ENCODE results near the gene VEGFA. TPM values are rescaled to one million over a fixed set of nuclear protein-coding genes. Genes with fewer than 3 reads are reported as not detected.

The VEGFA gene
- total RNA-seq, 2 donors from 2014 or later, result 113 to 216 TPM

- Histone ChIP-seq H3K4me3 (no peak overlapping the region), H3K4me1 (no peaks in the 10 kb centered on the region), H3K27me3 (no peaks in the 10 kb centered on the region), H3K9ac (ENCODE audit: low read depth in 2 of 2, low read length in 2 of 2) (no peak overlapping the region), H3K9me3 (no peaks in the 10 kb centered on the region), H3K36me3 (peaks cover 18% of the 10 kb centered on the region), H3K27ac (no peak overlapping the region)
- TF ChIP-seq CTCF (IDR thresholded peaks at IDR 0.05), result no peak
- intact Hi-C loops (cut with DNase I), result no loop called here
- no peak for DNase-seq
These were observed 14.2 kb downstream of the VEGFA start for GRCh38 chr6:43784049-43784855.

- no peak for DNase-seq
- Histone ChIP-seq H3K9ac (ENCODE audit: low read depth in 2 of 2, low read length in 2 of 2) (no peak overlapping the region), H3K36me3 (peaks cover 11% of the 10 kb centered on the region), H3K4me1 (no peaks in the 10 kb centered on the region), H3K27me3 (no peaks in the 10 kb centered on the region), H3K27ac (no peak overlapping the region), H3K4me3 (no peak overlapping the region), H3K9me3 (no peaks in the 10 kb centered on the region)
- intact Hi-C loops (cut with DNase I), result no loop called here
- no peak for TF ChIP-seq CTCF (IDR thresholded peaks at IDR 0.05)
These were observed 15.3 kb downstream of the VEGFA start for GRCh38 chr6:43785220-43785752.

DNA sequence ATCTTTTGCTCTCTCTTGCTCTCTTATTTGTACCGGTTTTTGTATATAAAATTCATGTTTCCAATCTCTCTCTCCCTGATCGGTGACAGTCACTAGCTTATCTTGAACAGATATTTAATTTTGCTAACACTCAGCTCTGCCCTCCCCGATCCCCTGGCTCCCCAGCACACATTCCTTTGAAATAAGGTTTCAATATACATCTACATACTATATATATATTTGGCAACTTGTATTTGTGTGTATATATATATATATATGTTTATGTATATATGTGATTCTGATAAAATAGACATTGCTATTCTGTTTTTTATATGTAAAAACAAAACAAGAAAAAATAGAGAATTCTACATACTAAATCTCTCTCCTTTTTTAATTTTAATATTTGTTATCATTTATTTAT is 15.9 kb downstream of the VEGFA start:
- H3K9me3 ChIP-seq, result no peaks in the 10 kb centered on the region
- peaks cover 11% of the 10 kb centered on the region for H3K36me3 ChIP-seq
- H3K4me3 ChIP-seq, result no peak overlapping the region
- no peaks in the 10 kb centered on the region for H3K27me3 ChIP-seq
- no peak for TF ChIP-seq CTCF (IDR thresholded peaks at IDR 0.05)
- no peak overlapping the region for H3K27ac ChIP-seq
- intact Hi-C loops (cut with DNase I), result no loop called here
- H3K4me1 ChIP-seq, result no peaks in the 10 kb centered on the region
- DNase-seq, result no peak
- H3K9ac ChIP-seq (ENCODE audit: low read depth in 2 of 2, low read length in 2 of 2), result no peak overlapping the region

DNA sequence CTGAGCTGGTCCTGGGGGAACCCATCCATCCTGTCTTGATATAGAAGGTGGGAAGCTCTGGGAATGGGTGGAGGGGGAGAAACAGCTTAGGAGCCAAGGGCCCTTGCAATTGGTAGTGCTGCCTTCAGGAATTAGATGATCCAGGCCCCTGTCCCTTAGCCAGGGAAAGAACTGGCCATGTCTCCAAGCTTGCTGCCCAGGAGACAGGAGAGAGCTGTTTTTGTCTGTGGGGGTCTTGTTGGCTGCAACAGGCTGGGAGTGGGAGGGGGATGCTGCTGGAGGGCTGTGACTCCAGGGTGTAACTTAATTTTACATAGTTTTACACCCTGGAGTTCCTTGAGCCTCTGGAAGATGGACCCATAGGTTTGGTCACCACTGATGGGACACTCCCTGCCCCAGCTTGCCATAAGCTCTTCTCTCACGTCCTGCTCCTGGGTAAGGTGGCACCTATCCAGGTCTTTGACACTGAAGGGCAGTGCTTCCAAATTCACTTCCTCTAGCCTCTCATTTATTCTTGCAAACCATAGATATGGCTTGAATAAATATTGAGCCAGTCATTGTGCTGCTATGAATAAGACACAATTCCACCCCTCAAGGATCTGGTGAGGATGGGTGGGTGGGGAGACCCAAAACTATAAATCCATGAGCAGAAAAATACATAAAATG is 16.8 kb downstream of the VEGFA start:
- Histone ChIP-seq H3K4me3 (no peak overlapping the region), H3K36me3 (peaks cover 7% of the 10 kb centered on the region), H3K9me3 (no peaks in the 10 kb centered on the region), H3K9ac (ENCODE audit: low read depth in 2 of 2, low read length in 2 of 2) (no peak overlapping the region), H3K27me3 (no peaks in the 10 kb centered on the region), H3K27ac (no peak overlapping the region), H3K4me1 (no peaks in the 10 kb centered on the region)
- TF ChIP-seq CTCF (IDR thresholded peaks at IDR 0.05), result no peak
- no peak for DNase-seq
- intact Hi-C loops (cut with DNase I), result no loop called here

DNA sequence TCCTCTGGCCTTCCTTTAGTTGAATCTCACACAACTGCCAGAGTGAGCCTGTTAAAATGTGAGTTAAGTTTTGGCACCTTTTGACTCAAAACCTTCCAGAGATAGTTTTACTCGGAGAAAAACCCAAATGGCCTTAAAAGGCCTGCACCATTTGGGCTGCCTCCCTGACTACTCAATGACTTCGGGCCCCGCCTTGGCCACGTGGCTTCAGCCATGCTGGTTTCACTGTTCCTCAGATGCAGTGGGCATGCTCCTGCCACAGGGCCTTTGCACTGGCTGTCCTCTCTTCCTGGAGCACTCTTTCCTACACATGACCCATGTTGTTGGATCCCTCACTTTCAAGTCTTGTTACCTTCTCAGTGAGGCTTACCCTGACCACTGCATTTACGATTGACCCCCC is 18.3 kb downstream of the VEGFA start:
- H3K4me1 ChIP-seq, result no peaks in the 10 kb centered on the region
- TF ChIP-seq CTCF (IDR thresholded peaks at IDR 0.05), result no peak
- no peaks in the 10 kb centered on the region for H3K36me3 ChIP-seq
- no peak overlapping the region for H3K9ac ChIP-seq (ENCODE audit: low read depth in 2 of 2, low read length in 2 of 2)
- no peaks in the 10 kb centered on the region for H3K9me3 ChIP-seq
- H3K27ac ChIP-seq, result no peak overlapping the region
- no peaks in the 10 kb centered on the region for H3K27me3 ChIP-seq
- DNase-seq, result no peak
- H3K4me3 ChIP-seq, result no peak overlapping the region
- intact Hi-C loops (cut with DNase I), result no loop called here

Data from colonic mucosa (tissue), 4 donors.